ENCODE data around the gene ARAF.
A peak's percentile ranks its signal among the peaks of the same experiment; 100 is the strongest.
"Not testable (repeated sequence)": the region's sequence is repeated elsewhere in the genome, so short reads cannot be mapped to it uniquely, and the experiment has no call there.

Gene ARAF

DNA sequence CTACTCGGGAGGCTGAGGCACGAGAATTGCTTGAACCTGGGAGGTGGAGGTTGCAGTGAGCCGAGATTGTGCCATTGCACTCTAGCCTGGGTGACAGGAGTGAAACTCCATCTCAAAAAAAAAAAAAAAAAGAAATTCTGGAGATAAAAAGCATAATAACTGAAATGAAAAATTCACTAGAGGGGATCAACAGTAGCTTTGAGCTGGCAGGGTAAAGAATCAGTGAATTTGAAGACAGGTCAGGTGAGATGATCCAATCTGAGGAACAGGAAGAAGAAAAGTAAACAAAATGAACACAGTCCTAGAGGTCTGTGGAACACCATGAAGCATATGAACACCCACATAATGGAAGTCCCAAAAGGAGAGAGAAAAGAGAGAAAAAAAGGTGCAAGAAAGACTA lies 36.2 kb downstream of the ARAF start:
- no peak for TF ChIP-seq JUND (IDR thresholded peaks at IDR 0.05; ENCODE audit: low read depth)
- in situ Hi-C loops (cut with HindIII; ENCODE audit: low pct_unique_long_range_greater_than_20kb, low sequenced_read_pairs): no loop called here
- no peak for DNase-seq (ENCODE audit: low read depth in 1 of 2, low spot score in 1 of 2)

DNA sequence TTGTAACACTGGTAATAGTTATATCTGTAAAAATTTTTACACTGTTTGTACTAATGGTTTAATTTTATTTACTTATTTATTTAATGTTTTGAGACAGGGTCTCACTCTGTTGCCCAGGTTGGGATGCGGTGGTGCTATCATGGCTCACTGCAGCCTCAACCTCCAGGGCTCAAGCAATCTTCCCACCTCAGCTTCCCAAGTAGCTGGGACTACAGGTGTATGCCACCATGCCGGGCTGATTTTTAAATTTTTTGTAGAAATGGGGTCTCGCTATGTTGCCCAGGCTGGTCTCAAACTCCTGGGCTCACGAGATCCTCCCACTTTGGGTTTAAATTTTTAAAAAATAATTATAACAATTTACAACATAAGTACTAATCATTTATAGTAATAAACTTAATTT lies 42.1 kb downstream of the ARAF start:
- in situ Hi-C loops (cut with HindIII; ENCODE audit: low pct_unique_long_range_greater_than_20kb, low sequenced_read_pairs); DNase-seq (ENCODE audit: low read depth in 1 of 2, low spot score in 1 of 2): not testable (repeated sequence)

DNA sequence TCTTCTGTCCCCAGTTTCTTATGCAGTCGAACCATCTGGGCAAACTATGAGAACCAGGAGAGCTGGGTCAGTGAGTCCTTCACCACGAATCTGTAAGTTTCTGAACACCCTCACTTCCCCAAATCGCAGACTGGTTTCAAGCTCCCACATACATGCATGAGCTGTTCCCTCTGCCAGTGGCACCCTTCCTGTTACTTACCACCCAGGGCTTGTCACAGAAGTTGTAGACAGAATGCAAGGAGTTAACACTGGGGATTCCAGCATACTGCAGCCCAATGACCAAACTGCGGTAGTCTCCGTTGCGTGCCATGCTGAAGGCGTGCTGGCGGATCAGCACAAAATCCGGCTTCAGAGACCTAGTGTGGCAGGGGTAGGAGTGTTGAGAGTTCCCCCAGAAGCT lies 44.0 kb downstream of the ARAF start:
- no peak for TF ChIP-seq JUND (IDR thresholded peaks at IDR 0.05; ENCODE audit: low read depth)
- no peak for DNase-seq (ENCODE audit: low read depth in 1 of 2, low spot score in 1 of 2)
- in situ Hi-C loops (cut with HindIII; ENCODE audit: low pct_unique_long_range_greater_than_20kb, low sequenced_read_pairs): no loop called here

DNA sequence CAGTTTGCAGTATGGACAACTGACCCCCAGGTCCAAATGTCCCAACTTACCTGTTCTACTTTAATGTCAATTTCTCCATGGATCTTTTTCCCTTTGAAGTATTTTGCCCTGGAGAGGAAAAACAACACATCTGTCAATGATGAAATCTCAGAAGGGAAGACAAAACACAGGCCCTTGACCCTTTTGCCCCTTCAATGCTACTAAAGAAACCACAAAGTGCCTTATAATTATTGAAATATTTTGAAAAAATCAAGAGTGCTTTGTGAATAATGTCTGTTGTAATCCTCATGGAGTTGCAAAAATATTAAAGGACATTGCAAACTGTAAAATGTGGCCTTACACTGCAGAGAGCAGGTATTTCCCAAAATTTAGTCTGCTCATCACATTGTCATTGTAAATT lies 46.1 kb downstream of the ARAF start:
- in situ Hi-C loops (cut with HindIII; ENCODE audit: low pct_unique_long_range_greater_than_20kb, low sequenced_read_pairs): no loop called here
- no peak for DNase-seq (ENCODE audit: low read depth in 1 of 2, low spot score in 1 of 2)
- TF ChIP-seq JUND (IDR thresholded peaks at IDR 0.05; ENCODE audit: low read depth): no peak

DNA sequence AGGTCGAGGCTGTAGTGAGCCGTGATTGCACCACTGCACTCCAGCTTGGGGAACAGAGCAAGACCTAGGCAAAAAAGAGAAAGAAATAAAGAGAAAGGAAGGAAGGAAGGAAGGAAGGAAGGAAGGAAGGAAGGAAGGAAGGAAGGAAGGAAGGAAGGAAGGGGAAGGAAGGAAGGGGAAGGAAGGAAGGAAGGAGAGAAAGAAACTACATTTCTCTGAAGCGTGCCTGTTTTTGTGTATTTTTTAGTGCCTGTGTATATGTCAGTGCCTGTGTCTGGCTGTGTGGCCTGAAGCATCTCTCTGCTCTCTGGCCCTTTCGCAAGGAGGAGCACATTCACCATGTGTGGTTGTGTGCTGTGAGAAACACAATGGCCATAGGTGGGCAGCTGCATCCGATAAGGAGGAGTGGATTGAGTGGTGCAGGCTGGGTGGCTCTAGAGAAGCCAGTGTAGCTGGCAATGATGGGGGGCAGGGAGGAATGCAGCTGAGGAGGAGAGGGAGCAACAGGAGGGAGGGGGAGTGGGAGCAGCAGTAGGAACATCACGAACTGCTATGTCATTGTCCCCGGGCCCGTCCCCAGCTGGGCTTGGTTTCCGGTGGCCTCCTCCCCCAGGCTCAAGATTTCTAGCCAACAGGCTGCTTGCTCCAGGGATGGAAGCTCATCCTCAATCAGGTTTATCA lies 47.3 kb downstream of the ARAF start:
- no peak for TF ChIP-seq JUND (IDR thresholded peaks at IDR 0.05; ENCODE audit: low read depth)
- in situ Hi-C loops (cut with HindIII; ENCODE audit: low pct_unique_long_range_greater_than_20kb, low sequenced_read_pairs): no loop called here
- no peak for DNase-seq (ENCODE audit: low read depth in 1 of 2, low spot score in 1 of 2)

DNA sequence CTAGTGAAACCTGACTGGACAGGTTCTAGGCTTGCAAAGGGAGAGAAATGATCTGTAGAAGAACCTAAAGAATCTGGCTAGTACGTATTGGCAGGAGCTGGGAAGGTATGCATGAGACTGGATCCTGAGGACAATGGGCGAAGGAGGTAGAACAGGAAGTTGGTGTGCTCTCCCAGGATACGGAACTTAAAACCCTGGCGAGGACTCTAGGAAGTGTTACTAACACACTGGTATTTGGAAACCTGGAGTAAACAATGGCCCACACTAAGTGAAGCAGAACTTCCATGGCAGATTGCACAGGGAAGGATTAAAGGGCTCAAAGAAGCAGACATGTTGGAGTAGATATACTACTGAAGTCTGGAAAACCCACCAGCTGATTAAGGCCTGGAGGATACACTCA lies 49.5 kb downstream of the ARAF start:
- in situ Hi-C loops (cut with HindIII; ENCODE audit: low pct_unique_long_range_greater_than_20kb, low sequenced_read_pairs): no loop called here
- no peak for DNase-seq (ENCODE audit: low read depth in 1 of 2, low spot score in 1 of 2)
- no peak for TF ChIP-seq JUND (IDR thresholded peaks at IDR 0.05; ENCODE audit: low read depth)

DNA sequence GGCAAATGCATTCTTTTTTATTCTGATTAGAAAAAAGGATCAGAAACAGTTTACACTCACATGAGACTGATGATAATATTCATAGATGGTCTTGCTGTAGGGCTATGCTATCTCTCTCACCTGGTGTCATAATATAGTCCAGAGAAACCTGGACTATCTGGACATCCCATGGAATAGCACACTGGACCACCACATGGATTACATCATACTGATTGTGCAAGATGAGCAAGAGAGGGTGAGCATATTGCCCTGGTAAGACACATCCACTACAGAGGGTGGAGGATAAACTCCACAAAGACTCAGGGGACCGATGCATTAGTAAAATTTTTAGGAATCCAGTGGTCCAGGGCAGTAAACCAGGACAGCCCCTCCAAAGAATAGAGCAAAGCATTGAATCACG lies 50.5 kb downstream of the ARAF start:
- no peak for DNase-seq (ENCODE audit: low read depth in 1 of 2, low spot score in 1 of 2)
- TF ChIP-seq JUND (IDR thresholded peaks at IDR 0.05; ENCODE audit: low read depth): no peak
- in situ Hi-C loops (cut with HindIII; ENCODE audit: low pct_unique_long_range_greater_than_20kb, low sequenced_read_pairs): no loop called here

DNA sequence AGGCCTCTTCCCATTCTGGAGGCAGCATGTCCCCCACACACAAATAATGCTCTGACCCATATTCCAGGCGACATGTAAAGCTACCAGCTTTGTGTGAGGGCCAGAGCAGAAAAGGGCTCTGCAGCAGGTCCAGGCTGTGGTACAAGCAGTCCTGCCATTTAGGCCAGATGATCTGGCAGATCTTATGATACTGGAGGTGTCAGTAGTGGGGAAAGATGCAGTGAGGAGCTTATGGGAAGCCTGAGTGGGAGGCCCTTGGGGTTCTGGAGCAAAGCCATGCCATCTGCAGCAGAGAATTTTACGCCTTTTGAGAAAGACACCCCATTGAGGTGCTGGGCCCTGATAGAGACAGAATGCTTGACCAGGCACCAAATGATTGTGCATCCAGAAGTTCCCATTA lies 50.9 kb downstream of the ARAF start:
- in situ Hi-C loops (cut with HindIII; ENCODE audit: low pct_unique_long_range_greater_than_20kb, low sequenced_read_pairs): no loop called here
- no peak for TF ChIP-seq JUND (IDR thresholded peaks at IDR 0.05; ENCODE audit: low read depth)
- no peak for DNase-seq (ENCODE audit: low read depth in 1 of 2, low spot score in 1 of 2)

DNA sequence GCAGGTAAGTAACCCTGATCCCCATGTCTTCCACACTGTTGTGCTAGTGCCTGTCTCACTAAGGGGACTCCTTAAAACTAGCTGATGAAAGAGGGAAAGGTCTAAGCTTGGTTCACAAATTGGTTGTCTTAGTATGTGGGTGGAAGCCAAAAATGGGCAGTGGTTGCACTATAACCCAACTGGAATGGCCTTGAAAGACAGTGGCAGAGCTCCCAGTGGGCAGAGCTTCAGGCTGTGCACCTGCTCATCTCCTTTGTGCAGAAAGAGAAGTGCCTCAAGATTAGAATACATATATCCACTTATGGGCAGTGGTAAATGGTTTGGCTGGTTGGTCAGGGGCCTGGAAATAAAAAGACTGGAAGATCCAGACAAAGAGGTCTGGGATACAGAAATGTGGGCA lies 51.4 kb downstream of the ARAF start:
- no peak for DNase-seq (ENCODE audit: low read depth in 1 of 2, low spot score in 1 of 2)
- in situ Hi-C loops (cut with HindIII; ENCODE audit: low pct_unique_long_range_greater_than_20kb, low sequenced_read_pairs): no loop called here

DNA sequence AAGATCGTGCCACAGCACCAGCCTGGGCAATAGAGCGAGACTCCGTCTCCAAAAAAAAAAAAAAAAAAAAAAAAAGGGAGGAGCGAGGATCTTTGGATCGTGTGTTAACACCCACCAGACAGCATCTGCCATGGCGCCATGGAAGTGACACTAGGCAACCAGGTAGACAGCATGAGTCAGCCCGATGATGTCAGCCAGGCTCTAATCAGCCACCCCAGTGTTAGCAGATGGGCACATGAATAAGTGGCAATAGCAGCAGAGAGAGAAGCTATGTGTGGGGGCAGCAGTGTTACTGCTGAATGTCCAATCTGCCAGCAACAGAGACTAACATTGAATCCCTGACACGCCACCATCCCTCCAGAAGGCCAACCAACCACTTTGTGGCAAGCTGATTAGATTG lies 52.1 kb downstream of the ARAF start:
- no peak for DNase-seq (ENCODE audit: low read depth in 1 of 2, low spot score in 1 of 2)
- in situ Hi-C loops (cut with HindIII; ENCODE audit: low pct_unique_long_range_greater_than_20kb, low sequenced_read_pairs): no loop called here

More for the DNA sequence above, 51.4 kb downstream of the ARAF start:
- TF ChIP-seq JUND (IDR thresholded peaks at IDR 0.05; ENCODE audit: low read depth): no peak

DNA sequence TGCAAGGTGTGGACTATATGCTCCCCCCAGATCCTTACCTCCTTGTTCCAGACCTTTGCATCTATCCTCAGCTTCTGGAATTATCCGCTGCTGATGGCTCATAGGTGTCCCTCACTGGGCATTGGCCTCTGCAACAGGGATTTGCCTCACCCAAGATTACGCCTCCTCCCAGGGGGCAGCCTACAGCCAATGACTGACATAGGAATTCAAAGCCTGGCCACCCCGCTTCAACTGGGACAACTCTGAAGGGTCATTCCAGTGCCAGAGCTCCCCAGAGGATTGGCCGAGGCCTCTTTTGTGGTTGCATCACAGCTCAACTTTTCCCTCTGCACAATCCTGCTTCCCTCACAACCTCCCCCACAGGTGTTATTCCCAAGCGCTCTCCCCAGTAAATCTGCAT lies 53.6 kb downstream of the ARAF start:
- no peak for TF ChIP-seq JUND (IDR thresholded peaks at IDR 0.05; ENCODE audit: low read depth)
- in situ Hi-C loops (cut with HindIII; ENCODE audit: low pct_unique_long_range_greater_than_20kb, low sequenced_read_pairs): no loop called here
- DNase-seq (ENCODE audit: low read depth in 1 of 2, low spot score in 1 of 2): no peak

More for the DNA sequence above, 52.1 kb downstream of the ARAF start:
- TF ChIP-seq JUND (IDR thresholded peaks at IDR 0.05; ENCODE audit: low read depth): no peak

DNA sequence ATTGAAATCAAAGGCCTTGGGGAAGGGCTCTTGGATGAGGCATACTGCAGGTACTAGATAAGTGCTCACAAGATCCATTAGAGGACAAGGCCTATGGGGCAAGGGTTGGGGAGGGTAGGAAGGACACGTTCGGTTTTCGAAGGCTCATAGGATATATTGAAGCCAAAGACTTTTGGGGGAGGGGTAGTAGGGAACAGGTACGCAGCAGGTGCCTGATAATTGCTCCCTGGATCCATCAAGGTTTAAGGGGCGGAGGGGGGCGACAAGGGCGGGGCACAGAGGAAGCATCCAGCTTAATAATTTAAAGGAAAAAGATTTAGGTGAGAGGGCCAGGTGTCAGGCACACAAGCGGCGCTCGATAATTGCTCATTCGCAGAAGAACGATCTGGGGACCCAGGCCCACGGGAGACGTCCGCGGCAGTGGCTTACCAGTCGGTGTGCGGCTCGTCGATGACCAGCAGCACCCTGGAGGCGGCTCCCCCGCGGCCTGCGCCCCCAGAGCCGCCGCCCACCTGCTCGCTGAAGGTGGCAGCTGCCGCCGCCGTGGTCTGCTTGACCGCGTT lies 58.0 kb downstream of the ARAF start:
- in situ Hi-C loops (cut with HindIII; ENCODE audit: low pct_unique_long_range_greater_than_20kb, low sequenced_read_pairs): no loop called here
- no peak for DNase-seq (ENCODE audit: low read depth in 1 of 2, low spot score in 1 of 2)
- TF ChIP-seq JUND (IDR thresholded peaks at IDR 0.05; ENCODE audit: low read depth): no peak

DNA sequence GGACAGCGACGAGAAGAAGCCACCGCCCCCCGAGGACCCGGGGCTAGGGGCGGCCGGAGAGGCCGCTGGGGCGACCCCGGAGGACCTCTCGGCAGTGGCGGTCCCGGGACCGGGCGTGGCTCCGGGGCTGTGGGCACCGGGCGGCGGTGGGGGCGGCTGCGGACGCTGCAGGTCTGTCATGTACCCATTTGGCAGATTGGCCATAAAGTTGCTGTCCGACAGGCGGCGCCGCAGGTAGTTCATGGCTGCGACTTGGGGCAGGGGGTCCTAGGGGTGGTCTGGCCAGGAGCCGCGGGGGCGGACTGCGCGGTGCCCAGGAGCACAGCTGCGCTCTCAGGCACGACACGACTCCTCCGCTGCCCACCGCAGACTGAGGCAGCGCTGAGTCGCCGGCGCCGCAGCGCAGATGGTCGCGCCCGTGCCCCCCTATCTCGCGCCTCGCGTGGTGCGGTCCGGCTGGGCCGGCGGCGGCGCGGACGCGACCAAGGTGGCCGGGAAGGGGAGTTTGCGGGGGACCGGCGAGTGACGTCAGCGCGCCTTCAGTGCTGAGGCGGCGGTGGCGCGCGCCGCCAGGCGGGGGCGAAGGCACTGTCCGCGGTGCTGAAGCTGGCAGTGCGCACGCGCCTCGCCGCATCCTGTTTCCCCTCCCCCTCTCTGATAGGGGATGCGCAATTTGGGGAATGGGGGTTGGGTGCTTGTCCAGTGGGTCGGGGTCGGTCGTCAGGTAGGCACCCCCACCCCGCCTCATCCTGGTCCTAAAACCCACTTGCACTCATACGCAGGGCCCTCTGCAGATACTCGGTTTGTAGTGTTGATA lies 58.7 kb downstream of the ARAF start, which contains the start of gene SYN1:
Gene SYN1 (minus strand): TSS at position 372 of the 817 bp plus-strand sequence. CDS start 129 bp downstream, at position 243.
- in situ Hi-C loops (cut with HindIII; ENCODE audit: low pct_unique_long_range_greater_than_20kb, low sequenced_read_pairs): no loop called here
- peak; percentile 90 for DNase-seq (ENCODE audit: low read depth in 1 of 2, low spot score in 1 of 2)
- TF ChIP-seq JUND (IDR thresholded peaks at IDR 0.05; ENCODE audit: low read depth): no peak
